GM23338 (cell line): ENCODE data around the gene PCED1A.

Experiments
- CTCF ChIP-seq, 2 experiments: fragments of 200-600 bp in 1 of 2; sonication (generic) in 1 of 2; conservative IDR thresholded peaks; 2 replicates each; pipeline versions ENCODE4 v1.5.1 to v1.6.1; 2016 to 2017; ENCODE audit warnings: antibody characterized with exemption in 2 of 2, low read depth in 2 of 2, mild to moderate bottlenecking in 2 of 2, moderate library complexity in 1 of 2
- ETS1 ChIP-seq: IDR thresholded peaks from 2 replicates; pipeline ENCODE4 v1.6.1; 2016; ENCODE audit warnings: antibody characterized with exemption
- EZH2 ChIP-seq: fragments of 200-600 bp; sonication (generic); IDR thresholded peaks from one replicate; pipeline ENCODE4 v1.8.0; 2017; ENCODE audit warnings: antibody characterized with exemption, mild to moderate bottlenecking, low read depth; ENCODE audit not compliant: unreplicated experiment
- EZH2phosphoT487 ChIP-seq: fragments of 200-600 bp; sonication (generic); IDR thresholded peaks from one replicate; pipeline ENCODE4 v1.8.1; 2018; ENCODE audit warnings: antibody characterized with exemption; ENCODE audit not compliant: unreplicated experiment
- JUNB ChIP-seq: IDR thresholded peaks from one replicate; pipeline ENCODE4 v1.6.1; 2016; ENCODE audit warnings: antibody characterized with exemption; ENCODE audit not compliant: unreplicated experiment
- NANOG ChIP-seq: IDR thresholded peaks from 2 replicates; pipeline ENCODE4 v1.6.1; 2016; ENCODE audit warnings: antibody characterized with exemption, borderline replicate concordance
- POLR2AphosphoS5 ChIP-seq: IDR thresholded peaks from 2 replicates; pipeline ENCODE4 v1.6.1; 2016; ENCODE audit warnings: antibody characterized with exemption, low read depth
- STAT1 ChIP-seq: IDR thresholded peaks from one replicate; pipeline ENCODE4 v1.6.1; 2016; ENCODE audit warnings: antibody characterized with exemption; ENCODE audit not compliant: unreplicated experiment
- ZNF114 ChIP-seq: fragments of 250-450 bp; sonication (Bioruptor Pico); IDR thresholded peaks from 2 replicates; pipeline ENCODE4 v1.5.0; 2020; ENCODE audit warnings: mild to moderate bottlenecking, moderate library complexity
- TF ChIP-seq, protein P1 (sequence below): IDR thresholded peaks from one replicate; pipeline ENCODE4 v1.6.1; 2018; ENCODE audit warnings: antibody characterized with exemption; ENCODE audit not compliant: unreplicated experiment

- TF ChIP-seq CTCF (conservative IDR thresholded peaks at IDR 0.05; ENCODE audit: low read depth in 2 of 2) (no peak), EZH2 (no peak), POLR2AphosphoS5 (no peak), ETS1 (no peak), EZH2phosphoT487 (no peak), JUNB (no peak), ZNF114 (CRISPR knock-in tag) (no peak), NANOG (no peak), STAT1 (no peak)
- TF ChIP-seq, protein P1, sequence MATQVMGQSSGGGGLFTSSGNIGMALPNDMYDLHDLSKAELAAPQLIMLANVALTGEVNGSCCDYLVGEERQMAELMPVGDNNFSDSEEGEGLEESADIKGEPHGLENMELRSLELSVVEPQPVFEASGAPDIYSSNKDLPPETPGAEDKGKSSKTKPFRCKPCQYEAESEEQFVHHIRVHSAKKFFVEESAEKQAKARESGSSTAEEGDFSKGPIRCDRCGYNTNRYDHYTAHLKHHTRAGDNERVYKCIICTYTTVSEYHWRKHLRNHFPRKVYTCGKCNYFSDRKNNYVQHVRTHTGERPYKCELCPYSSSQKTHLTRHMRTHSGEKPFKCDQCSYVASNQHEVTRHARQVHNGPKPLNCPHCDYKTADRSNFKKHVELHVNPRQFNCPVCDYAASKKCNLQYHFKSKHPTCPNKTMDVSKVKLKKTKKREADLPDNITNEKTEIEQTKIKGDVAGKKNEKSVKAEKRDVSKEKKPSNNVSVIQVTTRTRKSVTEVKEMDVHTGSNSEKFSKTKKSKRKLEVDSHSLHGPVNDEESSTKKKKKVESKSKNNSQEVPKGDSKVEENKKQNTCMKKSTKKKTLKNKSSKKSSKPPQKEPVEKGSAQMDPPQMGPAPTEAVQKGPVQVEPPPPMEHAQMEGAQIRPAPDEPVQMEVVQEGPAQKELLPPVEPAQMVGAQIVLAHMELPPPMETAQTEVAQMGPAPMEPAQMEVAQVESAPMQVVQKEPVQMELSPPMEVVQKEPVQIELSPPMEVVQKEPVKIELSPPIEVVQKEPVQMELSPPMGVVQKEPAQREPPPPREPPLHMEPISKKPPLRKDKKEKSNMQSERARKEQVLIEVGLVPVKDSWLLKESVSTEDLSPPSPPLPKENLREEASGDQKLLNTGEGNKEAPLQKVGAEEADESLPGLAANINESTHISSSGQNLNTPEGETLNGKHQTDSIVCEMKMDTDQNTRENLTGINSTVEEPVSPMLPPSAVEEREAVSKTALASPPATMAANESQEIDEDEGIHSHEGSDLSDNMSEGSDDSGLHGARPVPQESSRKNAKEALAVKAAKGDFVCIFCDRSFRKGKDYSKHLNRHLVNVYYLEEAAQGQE: no peak
Observed at GRCh38 chr20:2816030-2816582, 24.3 kb downstream of the PCED1A start, which contains the start of gene TMEM239.
